Jurkat, Clone E6-1 (cell line): ENCODE measurements around the gene PTCHD1.

Experiments
- DNase-seq: peaks from one replicate; pipeline ENCODE4 v3.0.0-alpha.2; 2011; ENCODE audit warnings: low read depth, low spot score
- H3K4me3 ChIP-seq: 2 replicates; pipeline ENCODE4 v1.5.1; 2011; ENCODE audit warnings: mild to moderate bottlenecking, low read length, control low read depth, moderate library complexity

The PTCHD1 gene

DNA sequence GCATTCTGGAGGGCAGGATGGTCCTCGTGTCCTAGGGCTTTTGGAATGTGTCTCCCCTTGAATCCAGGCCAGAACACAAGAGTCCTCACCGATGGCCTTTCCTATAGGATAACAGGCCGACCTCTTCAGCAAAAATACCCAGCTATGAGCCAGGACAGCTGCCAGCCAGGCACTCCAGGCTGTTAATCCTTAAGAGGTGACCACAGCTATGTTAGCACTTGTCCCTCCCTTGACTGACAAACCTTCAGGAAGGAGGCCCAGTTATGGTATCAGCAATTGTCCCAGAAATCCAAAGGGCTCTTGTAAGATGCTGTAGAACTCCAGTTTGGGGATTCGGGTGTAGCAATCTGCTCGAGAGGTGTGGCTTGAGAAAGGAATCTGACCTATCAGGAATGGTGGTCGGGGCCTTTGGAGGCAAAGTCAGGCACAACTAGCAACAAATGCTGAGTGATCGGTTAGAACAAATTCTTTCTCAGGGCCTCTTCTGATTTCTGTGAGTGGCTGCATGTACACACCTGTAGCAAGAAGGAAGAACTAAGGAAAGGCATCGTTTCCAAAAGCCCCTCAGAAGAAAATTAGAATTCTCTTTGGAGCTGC is 54.6 kb downstream of the PTCHD1 start:
- DNase-seq = no peak
- no peak overlapping the region for H3K4me3 ChIP-seq

DNA sequence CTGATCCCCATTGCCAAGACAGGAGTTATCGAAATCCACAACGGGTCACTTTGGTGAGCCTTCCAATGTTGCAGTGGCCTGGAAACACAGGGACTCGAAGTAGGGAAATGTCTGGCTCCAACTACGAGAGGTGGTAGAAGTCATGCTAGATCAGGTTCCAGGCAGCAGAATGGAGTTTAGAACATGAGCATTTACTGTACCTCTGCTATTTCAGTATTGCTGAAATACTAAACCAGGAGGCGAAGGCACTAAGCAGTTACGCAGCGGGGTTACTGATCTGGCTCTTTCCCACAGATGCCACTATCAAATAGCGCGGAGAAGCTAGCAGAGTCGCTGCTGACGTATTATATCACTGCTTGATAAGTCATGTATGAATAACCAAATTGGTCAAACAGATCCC is 56.3 kb downstream of the PTCHD1 start:
- H3K4me3 ChIP-seq = no peak overlapping the region
- no peak for DNase-seq

DNA sequence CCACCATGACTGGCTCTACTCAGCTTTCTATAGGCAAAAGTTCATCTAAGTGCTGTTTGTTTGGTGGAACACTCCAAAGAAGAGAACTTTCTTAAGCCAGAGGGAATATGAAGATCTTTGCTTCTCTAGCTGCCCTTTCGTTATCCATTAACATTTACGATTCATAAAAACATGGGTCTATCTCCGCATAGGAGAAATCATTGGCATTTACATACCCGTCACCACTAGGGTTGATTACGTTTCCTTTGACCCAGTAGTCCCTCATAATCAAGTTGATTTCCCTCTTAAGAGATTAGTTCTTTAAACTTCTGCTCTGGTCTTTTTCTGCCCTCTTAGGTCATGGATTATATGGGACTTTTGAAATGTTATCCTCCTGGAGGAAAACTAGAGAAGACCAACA is 57.5 kb downstream of the PTCHD1 start:
- DNase-seq = no peak
- H3K4me3 ChIP-seq = no peak overlapping the region

DNA sequence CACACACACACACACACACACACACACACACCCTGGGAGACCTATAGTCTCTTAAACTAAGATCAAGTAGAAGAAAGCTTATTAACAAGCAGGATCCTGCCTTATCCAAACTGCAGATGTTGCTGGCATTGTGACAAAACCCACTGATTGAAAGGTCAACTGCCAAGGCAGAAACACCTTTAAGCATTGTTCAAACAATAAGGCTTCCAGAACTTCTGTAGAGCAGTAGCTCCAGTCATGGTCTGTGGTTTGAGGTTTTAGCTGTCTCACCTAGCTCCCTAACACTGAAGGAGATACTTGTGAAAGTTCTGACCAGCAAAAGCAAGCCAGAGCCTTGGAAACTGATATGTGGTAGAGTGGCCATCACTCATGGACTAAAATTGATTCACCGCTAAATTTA is 59.8 kb downstream of the PTCHD1 start:
- H3K4me3 ChIP-seq = no peak overlapping the region
- peak; percentile 94 for DNase-seq

DNA sequence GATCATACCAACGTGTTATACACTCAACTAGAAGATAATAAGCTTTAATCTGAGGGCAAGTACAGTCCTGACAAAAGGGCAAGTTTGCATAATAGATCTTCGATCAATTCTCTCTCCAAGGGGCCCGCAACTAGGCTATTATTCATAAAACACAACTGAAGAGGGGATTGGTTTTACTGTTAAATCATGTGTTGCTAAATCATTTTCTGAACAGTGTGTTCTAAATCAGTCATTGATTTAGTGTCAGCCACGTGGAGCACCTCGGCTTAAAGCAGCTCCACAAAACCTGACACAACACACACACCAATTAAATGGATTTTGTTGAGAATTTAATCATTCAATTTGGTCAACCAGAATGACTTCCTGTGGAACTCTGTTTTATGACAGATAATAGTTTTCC is 61.6 kb downstream of the PTCHD1 start:
- no peak overlapping the region for H3K4me3 ChIP-seq

DNA sequence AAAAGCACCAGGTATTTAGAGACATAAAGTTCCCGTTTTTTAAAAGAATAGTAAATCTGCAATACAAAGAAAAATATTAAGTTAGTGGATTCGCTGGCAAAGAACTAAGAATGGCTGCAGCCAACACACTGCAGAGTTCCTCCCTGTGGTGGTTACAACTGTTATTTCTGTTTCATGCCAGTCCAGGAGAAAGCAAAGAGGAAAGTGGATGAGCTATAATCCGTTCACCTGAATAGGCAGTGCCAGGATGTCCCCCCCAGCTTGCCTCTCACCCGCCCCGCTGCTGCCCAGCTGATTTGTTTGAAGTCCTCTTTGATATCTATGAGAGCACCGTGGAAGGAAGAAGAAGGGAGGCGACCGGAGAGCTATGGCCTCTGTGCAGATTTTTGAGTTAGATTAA is 63.9 kb downstream of the PTCHD1 start:
- no peak overlapping the region for H3K4me3 ChIP-seq
- no peak for DNase-seq

More for the DNA sequence above, 61.6 kb downstream of the PTCHD1 start:
- DNase-seq = no peak

DNA sequence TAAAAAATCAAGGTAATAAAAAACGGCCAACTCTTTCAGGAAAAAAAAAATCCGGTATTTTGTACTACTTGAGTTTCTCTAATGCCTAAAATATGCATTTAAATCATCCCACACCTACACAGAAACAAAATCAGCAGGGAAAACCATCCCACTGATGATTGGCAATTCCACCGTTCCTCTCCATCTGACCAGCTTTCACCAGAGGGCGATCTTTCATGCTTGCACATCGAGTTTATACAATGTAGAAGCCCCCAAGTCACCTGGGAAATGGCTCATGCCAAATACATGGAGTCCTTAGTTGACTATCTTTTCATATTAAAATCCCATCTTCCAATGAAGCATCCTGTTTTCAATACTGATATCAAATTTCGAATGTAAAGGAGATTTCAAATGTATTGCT is 69.2 kb downstream of the PTCHD1 start:
- H3K4me3 ChIP-seq = no peak overlapping the region
- no peak for DNase-seq

DNA sequence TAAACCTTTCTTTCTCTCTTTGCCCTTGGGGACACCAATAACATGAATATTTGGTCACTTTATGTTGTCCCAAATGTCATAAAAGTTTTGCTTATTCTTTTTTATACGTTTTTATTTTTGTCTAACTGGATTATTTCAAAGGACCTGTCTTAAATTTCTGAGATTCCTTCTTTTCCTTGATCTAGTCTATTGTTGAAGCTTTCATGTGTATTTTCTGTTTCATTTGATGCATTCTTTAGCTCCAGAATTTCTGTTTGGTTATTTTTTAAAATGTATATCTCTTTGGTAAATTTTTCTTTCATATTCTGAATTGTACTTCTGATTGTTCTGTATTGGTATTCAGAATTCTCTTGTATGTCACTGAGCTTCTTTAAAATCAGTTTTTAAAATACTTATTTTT is 88.3 kb downstream of the PTCHD1 start:
- H3K4me3 ChIP-seq = no peak overlapping the region
- no peak for DNase-seq

DNA sequence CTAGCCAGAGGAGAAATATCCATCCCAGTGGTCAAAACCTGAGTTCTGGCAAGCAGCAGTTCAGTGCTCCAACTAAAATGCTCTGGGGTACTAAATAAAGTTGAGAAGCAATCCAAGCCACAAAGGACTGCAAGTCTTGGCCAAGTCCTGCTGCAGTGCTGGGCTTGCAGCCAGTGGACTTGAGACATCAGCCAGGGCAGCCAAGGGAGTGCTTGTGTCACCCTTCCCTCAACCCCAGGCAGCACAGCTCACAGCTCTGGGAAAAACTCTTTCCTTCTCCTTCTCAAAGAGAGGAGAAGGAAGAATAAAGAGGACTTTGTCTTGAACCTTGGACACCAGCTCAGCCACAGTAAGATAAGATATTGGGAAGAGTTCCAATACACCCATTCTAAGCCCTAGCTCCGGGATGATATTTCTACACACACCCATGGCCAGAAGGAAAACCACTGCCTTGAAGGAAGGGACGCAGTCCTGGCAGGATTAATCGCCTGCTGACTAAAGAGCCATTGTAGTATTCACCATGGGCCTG is 99.8 kb downstream of the PTCHD1 start:
- no peak for DNase-seq
- no peak overlapping the region for H3K4me3 ChIP-seq

DNA sequence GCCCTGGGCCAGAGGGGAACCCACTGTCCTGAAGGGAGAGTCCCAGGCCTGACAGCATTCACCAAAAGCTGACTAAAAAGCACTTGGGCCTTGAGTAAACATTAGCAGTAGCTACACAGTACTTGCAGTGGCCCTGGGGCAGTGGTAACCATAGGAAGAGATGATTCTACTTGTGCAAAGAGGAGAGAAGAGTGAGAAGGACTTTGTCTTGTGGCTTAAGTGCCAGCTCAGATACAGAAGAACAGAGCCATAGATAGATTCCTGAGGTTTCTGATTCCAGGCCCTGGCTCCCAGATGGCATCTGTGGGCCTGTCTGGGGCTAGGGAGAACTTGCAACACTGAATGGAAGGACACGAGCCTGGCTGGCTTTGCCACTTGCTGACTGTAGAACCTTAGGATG is 100.5 kb downstream of the PTCHD1 start:
- DNase-seq = no peak
- H3K4me3 ChIP-seq = no peak overlapping the region

DNA sequence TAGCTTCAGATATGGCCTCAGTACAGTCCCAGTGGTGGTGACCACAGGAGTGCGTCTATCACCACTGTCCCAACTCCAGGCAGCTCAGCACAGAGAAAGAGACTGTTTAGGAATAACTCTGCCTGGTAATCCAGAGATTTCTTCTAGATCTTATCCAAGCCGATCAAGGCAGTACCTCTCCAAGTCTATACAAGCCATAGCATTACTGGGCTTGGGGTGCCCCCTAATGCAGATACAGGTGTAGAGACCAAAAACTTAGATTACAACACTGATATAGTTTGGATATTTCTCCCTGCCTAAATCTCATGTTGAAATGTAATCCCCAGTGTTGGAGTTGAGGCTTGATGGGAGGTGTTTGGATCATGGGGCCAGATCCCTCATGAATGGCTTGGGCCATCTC is 100.9 kb downstream of the PTCHD1 start:
- peak; percentile 3 for DNase-seq
- no peak overlapping the region for H3K4me3 ChIP-seq

DNA sequence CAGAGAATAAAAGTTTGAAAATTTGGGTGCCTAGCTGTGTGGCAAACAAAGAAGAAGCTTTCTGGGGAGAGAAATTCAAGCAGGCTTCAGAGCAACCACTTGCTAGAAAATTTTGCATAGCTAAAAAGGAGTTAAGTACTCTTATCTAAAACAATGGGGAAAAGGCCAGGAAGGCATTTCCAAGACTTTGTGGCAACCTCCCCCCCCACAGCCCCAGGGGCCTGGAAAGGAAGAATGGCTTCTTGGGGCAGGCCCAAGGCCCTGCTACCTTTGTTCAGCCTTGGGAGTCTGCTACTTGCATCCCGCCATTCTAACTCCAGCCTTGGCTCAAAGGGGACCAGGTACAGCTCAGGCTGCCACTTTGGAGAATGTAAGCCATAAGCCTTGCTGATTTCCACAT is 102.2 kb downstream of the PTCHD1 start:
- H3K4me3 ChIP-seq = no peak overlapping the region
- DNase-seq = no peak

DNA sequence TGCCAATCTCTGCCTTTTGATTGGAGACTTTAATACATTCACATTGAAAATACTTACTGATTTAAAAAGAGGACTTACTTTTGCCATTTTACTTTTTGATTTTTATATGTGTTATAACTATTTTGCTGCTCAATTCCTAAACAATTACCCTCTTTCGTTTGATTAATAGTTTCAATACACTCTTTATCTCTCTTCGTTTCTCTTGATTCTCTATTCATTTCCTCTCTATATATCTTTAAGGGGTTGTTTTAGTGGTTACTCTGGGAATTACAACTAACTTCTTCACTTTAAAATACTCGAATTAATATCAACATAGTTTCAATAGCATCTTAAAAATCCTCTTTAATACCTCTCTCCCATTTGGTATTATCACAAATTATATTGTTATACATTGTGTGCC is 116.6 kb downstream of the PTCHD1 start:
- no peak overlapping the region for H3K4me3 ChIP-seq
- no peak for DNase-seq
